GM21529 (cell line): ENCODE results near the gene MAGI1.
"Not testable (repeated sequence)": the region's sequence is repeated elsewhere in the genome, so short reads cannot be mapped to it uniquely, and the experiment has no call there.

ENCODE experiments used
- ATAC-seq: cut with Tn5 transposase; IDR thresholded peaks from one replicate; pipeline ENCODE4 v1.9.1; 2021; ENCODE audit not compliant: unreplicated experiment

Gene MAGI1

DNA sequence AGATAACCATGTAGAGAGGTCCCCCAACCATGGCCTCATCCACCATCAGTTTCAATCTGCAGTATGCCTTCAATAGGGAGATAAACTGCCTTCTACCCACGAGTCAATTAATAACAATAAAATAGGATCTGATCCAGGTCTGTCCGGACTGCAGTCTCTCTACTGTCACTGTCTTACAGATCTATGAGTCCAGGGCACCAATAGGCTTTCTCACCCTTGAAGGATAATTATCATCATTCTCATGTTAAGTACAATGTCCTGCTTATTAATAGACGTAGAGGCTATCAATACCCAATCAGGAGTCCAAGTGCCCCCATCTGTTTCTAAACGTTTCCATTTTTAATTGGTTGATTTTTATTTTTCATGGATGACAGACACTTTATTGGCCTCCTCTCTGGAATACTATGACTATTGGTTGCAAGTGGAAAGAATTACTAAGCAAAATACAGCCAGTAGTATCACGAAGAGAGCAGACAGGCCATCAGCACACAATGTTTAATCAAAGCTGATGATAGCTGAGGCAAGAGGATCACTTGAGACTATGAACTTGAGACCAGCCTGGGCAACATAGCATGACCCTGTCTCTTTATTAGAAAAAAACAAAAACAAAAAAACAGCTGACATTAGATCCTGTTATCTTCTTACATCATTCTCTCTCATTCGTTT is 480.7 kb downstream of the MAGI1 start:
- ATAC-seq = no peak

DNA sequence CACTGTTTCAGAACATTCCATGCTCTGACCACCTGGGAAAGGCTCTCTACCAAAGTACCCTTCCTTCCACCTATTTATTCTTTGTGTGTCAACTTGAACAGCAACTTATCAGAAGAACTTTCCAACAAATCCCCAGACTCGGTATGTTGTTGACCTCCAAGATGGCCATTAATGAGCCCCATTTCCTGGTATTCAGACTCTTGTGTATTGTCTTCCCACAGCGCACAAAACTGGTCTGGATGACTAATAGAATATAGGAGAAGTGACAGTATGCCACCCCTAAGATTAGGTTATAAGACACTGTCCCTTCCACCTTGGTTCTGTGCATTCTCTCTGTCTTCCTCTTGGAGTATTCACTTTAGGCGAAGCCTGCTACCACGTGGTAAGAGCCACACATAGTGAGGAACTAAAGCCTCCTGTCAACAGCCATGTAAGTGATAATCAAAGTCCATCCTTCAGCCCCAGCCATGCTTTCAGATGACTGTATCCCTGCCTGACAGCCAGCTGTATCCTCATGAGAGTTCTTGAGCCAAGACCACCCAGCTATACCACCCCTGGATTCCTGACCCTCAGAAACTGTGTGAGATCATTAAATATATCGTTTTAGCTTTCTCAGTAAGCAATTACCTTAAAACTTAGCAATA is 481.7 kb downstream of the MAGI1 start:
- no peak for ATAC-seq

DNA sequence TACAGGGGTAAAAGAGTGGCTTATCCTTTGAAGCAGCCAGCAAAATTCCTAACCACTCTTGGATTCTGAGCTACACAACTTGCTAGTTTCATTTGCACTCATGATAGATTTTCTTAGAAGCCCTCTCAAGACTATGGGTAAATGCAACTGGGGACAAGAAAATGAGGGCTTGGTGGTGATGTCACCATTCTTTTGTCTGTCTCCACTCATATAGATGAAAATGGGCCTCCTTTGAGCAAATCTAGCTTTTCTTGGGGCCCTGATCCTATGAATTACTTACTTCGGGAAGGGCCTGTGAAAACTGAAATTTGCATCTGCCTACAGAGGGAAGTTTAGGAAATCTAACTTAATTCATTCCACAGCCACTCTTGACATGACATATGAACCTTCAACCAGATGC is 486.3 kb downstream of the MAGI1 start:
- no peak for ATAC-seq

DNA sequence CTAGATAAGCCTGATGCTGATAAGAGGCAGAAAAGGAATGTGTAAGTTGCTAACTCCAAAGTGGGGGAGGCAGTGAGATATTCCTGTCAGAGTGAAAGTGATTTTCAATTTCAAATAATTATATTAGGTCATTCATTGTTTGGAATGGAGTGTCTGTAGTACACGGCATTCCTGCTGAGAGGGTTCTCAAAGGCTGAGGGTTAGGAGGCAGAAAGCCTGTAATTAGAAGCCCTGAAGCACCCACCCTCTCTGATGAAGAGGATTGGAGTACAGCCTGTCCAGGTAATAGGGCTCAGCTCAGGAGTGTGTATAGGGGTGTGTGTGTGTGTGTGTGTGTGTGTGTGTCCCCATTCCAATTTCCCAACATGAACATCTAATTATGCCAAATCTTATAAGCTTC is 486.8 kb downstream of the MAGI1 start:
- no peak for ATAC-seq

DNA sequence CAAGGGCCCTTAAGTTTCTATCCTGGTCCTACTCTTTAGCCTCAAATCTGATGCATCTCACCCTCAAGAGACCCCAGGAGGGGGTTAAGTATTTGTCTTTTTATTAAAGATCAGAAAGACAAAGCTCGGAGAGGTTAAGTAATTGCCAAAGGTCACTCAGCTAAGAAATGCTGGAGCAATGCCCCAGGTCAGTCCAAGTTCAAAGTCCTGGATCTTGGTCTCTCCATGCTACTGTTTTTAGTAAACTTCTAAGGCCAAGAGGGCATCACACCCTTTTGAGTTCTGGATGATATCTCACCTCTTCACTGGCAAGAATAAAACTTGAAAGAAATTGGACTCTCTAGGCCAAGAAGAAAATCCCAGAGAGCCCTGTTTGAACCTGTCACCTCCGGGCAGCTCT is 488.6 kb downstream of the MAGI1 start:
- ATAC-seq = no peak

DNA sequence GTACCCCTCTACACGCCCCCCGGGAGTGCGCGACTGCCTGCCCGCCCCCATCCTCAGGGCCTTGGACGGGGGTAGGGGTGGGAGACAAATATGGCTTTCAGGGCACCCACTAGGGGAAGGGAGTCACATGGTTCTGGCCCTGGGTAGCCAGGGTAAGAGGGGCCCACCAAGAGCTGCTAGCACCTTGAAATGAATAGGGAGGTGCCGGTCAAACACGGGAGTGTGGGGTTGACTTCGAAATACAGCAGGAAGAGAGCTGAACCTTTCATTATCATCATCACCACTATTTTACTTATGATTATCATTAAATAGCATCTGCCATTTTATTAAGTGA is 489.1 kb downstream of the MAGI1 start:
- no peak for ATAC-seq

DNA sequence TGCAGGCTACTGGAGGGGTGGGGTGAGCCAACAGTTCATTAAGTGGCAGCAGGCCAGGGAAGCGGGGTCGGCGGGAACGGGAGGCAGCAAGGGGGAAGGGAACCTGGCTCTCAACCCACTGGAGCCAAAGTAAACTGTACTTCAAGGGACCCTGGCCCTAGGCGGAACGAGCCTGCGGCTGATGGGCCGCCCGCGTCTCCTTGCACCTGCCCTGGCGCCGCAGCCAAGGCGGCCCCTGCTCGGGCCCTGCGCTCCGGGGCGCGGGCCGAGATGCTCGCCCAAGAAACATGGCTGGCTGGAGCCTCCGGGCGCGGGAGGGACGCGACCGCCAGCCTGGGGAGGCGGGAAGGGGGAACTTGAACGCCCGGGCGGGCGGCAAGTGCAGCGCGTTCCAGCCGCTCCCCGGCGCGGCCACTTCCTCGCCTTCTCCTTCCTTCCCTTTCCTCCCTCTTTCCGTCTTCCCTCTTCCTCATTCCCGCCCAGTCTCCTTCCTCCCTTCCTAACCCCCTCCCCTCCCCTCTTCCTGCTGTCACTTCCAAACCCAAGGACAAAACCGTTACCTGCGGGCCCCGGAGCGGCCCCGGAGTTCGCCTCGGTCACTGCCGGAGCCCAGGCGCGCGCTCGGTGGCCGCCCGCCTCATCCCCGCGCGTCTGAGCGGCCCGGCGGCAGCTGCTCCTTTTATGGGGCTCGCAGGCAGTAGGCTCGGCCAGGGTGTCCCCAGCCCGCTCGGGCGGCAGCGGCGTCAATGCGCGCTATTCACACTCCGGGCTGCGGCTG is 489.7 kb downstream of the MAGI1 start:
- no peak for ATAC-seq

DNA sequence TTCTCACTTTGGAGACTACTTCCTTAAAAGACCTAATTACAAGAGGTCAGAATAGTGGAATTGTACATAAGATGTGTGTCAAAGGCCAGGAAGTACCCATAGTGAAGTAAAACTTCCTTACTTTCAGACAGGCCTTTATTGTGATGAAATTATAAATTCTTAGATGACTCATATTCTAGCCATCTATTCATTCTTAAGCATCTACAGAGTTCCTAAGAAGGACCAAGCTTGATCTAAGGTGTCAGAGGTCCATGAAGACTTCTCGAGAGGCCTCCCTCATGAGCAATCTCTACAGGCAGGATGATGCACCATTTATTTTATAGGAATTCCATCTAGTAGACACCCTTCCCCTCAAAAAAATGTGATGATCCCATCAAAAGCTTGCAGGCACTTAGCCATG is 493.3 kb downstream of the MAGI1 start:
- no peak for ATAC-seq

DNA sequence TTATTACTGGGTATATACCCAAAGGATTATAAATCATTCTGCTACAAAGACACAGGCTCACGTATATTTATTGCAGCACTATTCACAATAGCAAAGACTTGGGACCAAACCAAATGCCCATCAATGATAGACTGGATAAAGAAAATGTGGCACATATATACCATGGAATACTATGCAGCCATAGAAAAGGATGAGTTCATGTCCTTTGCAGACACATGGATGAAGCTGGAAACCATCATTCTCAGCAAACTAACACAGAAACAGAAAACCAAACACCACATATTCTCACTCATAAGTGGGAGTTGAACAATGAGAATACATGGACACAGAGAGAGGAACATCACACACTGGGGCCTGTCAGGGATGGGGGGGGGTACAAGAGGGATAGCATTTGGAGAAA is 495.3 kb downstream of the MAGI1 start:
- ATAC-seq = not testable (repeated sequence)

DNA sequence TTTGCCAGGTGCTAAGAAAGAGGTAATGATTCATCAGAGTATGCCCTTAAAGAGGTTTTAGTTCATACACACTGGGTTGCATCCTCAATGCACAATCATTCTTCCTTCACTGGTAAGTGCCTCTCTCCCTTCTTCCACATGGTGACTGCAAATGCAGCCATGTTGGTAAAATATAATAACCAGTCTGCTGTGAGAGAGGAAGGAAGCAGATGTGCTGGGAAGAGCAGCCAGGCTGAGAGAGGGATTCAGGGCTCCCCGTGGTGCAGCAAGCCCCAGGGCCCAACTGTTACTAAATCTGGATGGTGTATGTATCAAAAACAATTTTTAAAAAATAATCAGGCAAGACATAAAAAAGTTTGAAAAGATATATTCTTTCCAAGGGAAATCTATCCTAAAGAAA is 498.1 kb downstream of the MAGI1 start:
- ATAC-seq = no peak

DNA sequence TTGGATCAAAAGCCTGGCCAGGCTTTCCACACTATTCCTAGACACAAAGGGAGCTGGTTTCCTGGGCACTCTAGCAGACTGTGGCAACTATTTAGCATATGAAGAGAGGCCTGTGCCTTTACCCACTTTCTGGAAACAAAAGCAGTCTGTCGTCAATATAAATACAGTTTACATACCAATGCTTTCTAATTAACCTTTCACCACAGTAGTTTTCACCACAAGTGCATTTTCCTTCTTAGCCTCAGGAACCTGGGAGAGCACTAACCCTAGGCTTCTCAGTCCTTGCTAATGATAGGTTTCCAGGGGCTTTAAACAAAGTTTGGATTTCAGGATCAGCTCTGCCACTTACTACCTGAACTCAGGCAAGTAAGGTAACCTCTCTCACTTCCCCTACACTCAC is 499.1 kb downstream of the MAGI1 start:
- no peak for ATAC-seq

DNA sequence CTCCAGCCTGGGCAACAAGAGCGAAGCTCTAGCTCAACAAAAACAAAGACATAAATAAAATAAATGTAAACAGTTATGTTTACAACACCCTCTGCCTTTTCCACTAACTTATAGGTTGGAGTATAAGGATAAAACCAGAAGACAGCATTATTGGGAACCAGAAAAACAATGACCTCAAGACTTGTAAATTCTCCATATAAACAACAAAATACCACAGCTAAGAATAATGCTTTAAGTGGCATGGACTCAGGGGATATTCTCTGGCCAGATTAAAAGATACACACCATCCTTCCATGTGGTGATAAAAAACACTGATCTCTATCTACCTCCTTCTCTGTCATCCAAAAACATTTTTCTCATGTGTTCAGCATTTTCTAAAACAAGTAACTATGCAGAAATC is 500.6 kb downstream of the MAGI1 start:
- ATAC-seq = no peak

DNA sequence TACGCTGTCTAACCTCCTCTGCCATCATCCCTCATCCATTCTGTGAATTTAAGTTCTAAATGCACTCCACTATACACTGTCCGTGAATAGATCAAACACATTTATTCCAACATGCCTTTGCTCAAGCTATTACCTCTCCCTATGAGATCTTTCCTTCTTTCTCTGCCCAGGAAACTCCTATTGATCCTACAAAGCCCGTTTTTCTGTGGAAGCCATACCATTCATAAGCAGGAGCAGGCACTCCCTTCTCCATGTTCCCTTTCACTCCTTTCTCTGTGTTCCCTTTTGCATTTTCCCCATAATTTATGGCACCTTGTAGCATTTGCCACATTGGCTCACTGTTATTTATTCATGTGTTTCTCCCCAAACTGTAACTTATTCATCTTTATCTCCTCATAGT is 501.6 kb downstream of the MAGI1 start:
- no peak for ATAC-seq

DNA sequence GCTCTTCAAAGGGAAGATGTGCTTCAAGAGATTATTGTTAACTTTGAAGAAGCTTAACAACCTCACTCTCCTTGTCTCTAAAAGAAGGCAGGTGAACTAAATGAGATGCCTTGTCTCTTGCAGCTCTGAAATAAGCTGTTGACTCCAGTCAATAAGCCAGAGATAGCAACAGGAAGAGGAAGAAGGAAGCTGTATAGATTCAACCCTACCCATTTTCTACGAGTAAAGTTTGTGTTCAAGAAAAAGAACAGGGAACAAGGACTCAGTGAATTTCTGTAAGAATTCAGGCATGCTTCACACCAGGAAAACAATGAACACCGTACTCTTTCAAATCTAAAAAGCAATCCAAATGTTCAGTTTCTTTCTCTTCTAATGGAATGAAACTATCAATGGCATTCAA is 503.5 kb downstream of the MAGI1 start:
- no peak for ATAC-seq

DNA sequence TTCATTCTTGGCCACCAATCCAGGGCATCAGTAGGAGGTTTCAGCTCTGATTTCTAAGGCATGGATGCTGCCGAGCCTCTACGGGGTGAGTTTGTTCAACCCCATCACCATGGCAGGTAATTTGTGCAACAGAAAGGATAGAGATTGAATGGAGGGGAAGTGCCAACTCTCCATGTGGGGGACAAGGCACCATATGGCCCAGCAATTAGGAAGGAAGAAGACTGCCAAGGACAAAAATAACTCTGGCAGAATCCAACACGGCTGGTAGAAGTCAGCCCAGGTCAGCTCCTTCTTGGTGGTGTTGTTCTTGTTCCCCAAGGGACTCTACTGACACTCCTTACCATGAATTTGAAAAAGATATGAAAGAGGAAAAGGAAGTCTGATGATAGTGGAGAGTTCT is 503.9 kb downstream of the MAGI1 start:
- no peak for ATAC-seq

DNA sequence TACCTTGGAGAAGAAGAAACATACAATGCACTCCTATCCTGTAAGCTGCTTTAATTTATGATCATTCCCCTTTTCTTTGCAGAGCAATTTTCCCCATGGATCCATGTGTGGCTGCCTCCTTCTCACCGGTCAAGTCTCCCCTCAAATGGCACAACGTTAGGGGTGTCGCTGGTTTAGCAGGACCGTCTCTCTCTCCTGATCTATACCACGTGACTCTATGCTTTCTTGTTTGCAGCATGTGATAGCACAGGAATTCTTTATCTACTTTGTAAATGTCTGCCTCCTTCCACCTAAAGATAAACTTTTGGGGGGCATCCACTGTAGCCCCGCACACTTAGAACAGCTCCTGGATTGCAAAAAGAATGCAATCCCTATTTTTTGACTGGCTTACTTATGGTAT is 506.0 kb downstream of the MAGI1 start:
- no peak for ATAC-seq

DNA sequence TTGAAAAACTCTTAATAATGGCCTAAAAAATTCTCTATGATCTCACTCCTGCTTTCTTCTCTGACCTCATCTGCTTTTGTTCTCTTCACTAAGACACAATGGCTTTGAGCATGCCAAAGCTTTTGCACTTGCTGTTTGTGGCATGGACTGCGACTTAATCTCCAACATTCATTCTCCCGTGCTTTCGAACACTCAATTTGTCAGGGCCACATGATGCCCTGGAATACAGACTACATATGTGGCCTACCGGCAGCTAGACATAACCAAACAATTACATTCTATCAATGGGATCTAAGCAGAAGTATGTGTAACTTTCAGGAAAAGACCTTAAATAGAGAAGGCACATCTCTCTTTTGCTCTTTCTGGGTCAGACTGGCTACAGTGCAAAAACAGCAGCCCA is 506.5 kb downstream of the MAGI1 start:
- no peak for ATAC-seq

DNA sequence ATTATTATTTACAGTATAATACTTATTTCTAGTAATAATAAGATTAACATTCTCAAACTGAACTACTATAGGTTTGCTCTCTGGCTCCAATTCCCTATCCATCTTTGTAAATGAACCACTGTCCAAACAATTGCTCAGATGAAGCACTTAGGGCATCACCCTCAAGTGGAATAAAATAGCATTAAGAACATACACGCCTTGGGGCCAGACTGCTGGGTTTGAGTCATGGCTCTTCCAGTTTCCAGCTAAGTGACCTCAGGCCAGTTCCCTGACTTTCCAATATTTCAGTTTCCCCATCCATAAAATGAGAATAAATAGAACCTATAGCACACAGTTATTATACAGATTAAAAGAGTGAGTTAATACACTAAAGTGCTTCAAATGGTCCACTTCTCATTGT is 507.2 kb downstream of the MAGI1 start:
- no peak for ATAC-seq

DNA sequence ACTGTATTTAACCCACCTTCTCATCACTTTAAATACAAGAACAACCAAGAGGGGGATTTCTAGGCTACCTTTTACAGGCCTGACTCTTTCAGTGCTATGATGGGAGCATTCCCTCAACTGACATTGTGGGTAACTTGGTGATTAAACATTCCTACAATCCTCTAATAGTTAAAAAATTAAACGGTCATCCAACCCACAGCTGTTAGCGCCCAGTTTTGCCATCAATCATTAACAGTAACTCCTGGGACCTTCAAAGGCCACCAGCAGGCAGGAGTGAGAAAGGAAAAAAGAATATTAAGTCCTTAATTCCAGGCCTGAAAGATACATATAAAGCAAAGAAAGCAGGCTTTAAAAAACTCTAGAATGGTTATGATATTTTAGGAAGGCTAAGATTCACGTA is 512.1 kb downstream of the MAGI1 start:
- ATAC-seq = no peak

DNA sequence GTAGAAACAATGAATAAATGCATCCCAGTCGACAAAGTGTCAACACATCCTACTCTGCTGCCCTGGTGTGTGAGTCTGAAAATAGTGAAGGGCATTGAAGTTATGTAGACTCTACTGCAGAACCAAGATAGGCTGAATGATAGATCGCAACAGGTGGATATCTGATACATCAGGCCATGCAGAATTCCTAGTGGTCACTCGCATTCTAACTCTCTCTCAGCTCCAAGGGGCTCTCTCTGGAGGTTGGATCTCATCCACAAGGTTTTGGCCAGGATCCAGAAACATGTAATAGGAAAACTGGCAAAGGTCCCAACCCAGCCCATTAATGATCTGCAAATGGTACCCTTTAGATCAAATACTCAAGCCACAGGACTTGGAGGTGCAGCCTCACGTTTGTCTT is 514.1 kb downstream of the MAGI1 start:
- ATAC-seq = no peak

DNA sequence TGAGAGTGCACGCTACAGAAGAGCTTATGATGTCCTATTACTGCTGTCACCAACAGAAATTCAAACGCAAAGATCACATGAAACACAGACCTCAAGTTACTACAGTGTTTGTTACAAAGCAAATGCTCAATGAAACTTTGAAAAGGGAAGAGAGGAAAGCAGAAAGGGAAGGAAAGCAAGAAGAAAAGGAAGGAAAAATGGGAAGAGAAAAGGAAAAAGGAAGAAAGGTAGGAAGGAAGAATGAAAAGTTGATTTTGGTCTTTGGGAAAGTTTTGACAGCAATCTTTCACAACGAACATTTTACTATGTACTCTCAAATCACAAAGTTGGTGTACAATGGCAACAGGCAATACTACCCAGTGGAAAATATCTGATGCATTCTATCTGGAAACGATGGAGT is 514.8 kb downstream of the MAGI1 start:
- no peak for ATAC-seq

DNA sequence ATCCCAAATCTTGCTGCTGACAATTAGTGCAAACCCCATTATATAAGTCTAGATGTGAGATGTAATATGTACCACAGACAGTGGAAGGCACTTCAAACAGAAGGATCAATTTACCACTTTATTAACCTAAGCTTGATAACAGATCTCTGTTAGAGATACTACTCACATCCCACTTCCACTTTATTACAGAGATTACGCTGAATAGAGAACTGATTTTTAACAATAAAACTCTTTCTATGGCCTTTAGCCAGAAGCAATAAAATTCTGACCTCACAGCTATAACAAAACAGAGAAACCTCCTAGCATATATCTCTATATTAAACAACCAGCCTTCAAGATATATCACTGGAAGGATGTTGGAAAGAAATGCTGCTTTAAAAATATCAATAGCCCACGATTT is 517.7 kb downstream of the MAGI1 start:
- ATAC-seq = no peak

DNA sequence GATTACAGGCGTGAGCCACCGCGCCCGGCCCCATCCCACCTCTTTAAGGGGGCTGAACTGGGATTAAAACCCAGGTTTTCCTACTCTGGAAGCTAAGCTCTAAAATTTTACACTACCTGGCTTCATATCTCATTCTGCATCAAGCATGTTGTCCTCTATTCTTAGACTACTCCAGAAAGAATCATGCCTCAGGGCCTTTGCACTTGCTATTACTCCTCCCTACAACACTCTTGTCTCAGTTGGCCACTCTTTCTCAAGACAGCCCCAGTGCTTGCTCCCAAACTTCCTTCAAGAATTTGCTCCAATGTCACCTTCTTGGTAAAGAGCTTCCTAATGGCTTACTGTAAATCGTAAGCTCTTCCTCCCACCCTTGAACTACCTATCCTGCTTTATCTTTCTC is 521.7 kb downstream of the MAGI1 start:
- ATAC-seq = no peak
